ENCODE results near the gene GPAT3.

DNA sequence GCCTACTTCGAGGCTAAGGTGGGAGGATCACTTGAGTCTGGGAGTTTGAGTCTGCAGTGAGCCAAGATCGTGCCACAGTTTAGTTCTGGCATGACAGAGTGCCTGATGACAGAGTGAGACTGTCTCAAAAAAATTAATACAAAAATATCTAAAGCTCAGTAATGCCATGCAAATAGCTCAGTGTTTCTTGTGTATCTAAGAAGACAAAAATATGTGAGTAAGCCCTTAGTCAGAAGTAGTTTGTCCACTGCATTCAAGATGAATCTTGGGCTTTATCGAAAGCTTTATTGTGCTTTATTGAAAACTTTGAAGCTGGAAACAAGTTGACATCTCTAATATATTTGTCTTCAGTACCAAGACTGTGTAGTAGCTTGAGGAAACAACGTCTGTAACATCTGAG lies 115.9 kb downstream of the GPAT3 start:
- TF ChIP-seq, protein P1, sequence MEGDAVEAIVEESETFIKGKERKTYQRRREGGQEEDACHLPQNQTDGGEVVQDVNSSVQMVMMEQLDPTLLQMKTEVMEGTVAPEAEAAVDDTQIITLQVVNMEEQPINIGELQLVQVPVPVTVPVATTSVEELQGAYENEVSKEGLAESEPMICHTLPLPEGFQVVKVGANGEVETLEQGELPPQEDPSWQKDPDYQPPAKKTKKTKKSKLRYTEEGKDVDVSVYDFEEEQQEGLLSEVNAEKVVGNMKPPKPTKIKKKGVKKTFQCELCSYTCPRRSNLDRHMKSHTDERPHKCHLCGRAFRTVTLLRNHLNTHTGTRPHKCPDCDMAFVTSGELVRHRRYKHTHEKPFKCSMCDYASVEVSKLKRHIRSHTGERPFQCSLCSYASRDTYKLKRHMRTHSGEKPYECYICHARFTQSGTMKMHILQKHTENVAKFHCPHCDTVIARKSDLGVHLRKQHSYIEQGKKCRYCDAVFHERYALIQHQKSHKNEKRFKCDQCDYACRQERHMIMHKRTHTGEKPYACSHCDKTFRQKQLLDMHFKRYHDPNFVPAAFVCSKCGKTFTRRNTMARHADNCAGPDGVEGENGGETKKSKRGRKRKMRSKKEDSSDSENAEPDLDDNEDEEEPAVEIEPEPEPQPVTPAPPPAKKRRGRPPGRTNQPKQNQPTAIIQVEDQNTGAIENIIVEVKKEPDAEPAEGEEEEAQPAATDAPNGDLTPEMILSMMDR (IDR thresholded peaks at IDR 0.05), result no peak
- TF ChIP-seq POLR2A (IDR thresholded peaks at IDR 0.05), result no peak

All from body of pancreas (tissue), 4 donors.